H1 (cell line): Measurements from ENCODE around the gene SHOC1. TPM values are rescaled to one million over a fixed set of nuclear protein-coding genes. Genes with fewer than 3 reads are reported as not detected.

Experiments used
- CTCF ChIA-PET: fragments of 300-600 bp; sonication (Branson Sonifier 250); formaldehyde crosslinking; loops from one replicate; lab custom pipeline; 2021; ENCODE audit not compliant: partially characterized antibody; lab: Charles Lee
- POLR2A ChIA-PET: fragments of 300-600 bp; sonication (Branson Sonifier 250); formaldehyde crosslinking; loops from one replicate; lab custom pipeline; 2021; ENCODE audit warnings: inconsistent platforms; ENCODE audit not compliant: partially characterized antibody; lab: Charles Lee
- DNase-seq, 2 experiments: peaks; one replicate each; pipeline versions ENCODE4 v3.0.0 to v3.0.0-alpha.2; 2010 to 2022; ENCODE audit warnings: low spot score in 2 of 2, low read depth in 1 of 2, mixed read lengths in 1 of 2
- FAIRE-seq: peaks from 2 replicates; lab custom pipeline; 2011; peaks lifted over from hg19 to GRCh38; lab: Jason Lieb, UNC
- H2AFZ ChIP-seq: 2 replicates; pipeline ENCODE4 v1.8.1; 2012; ENCODE audit warnings: low read length, inconsistent platforms
- H2AK5ac ChIP-seq: 2 replicates; pipeline ENCODE4 v1.6.1; 2013; ENCODE audit warnings: low read depth, low read length
- H2BK120ac ChIP-seq: replicated peaks from 2 replicates; pipeline ENCODE3; 2013; ENCODE audit warnings: low read depth, low read length, inconsistent platforms
- H2BK12ac ChIP-seq: 2 replicates; pipeline ENCODE4 v1.6.1; 2013; ENCODE audit warnings: low read depth, low read length
- H2BK15ac ChIP-seq: 2 replicates; pipeline ENCODE4 v1.6.1; 2013; ENCODE audit warnings: low read length
- H2BK20ac ChIP-seq: 2 replicates; pipeline ENCODE4 v1.6.1; 2013; ENCODE audit warnings: low read length
- H2BK5ac ChIP-seq: 2 replicates; pipeline ENCODE4 v1.6.1; 2013; ENCODE audit warnings: low read depth, low read length
- H3K14ac ChIP-seq: 2 replicates; pipeline ENCODE4 v1.6.1; 2013; ENCODE audit warnings: inconsistent platforms; ENCODE audit not compliant: insufficient read length
- H3K18ac ChIP-seq: 2 replicates; pipeline ENCODE4 v1.6.1; 2013; ENCODE audit warnings: low read length; ENCODE audit errors: extremely low read depth
- H3K23ac ChIP-seq: 2 replicates; pipeline ENCODE4 v1.6.1; 2013; ENCODE audit warnings: inconsistent platforms; ENCODE audit not compliant: insufficient read length
- H3K23me2 ChIP-seq: 2 replicates; pipeline ENCODE4 v1.6.1; 2013; ENCODE audit warnings: low read depth, low read length
- H3K27ac ChIP-seq: 2 replicates; pipeline ENCODE4 v1.6.1; 2011; ENCODE audit warnings: low read depth, low read length, inconsistent platforms
- H3K27me3 ChIP-seq, 4 experiments: replicated peaks in 1 of 4; 1 replicate in 1 of 4; 2 replicates in 3 of 4; pipeline versions ENCODE4 v1.6.1 to v1.8.1; 2011 to 2013; ENCODE audit warnings: low read length in 3 of 4, mild to moderate bottlenecking in 3 of 4, inconsistent platforms in 2 of 4, mixed read lengths in 2 of 4, moderate library complexity in 1 of 4; ENCODE audit not compliant: control insufficient read depth in 3 of 4, insufficient read depth in 3 of 4; ENCODE audit errors: extremely low read depth in 1 of 4
- H3K36me3 ChIP-seq, 4 experiments: 2 replicates each; pipeline versions ENCODE4 v1.6.1 to v1.8.1; 2011 to 2013; ENCODE audit warnings: mild to moderate bottlenecking in 4 of 4, low read length in 3 of 4, moderate library complexity in 2 of 4, control low read depth in 1 of 4, inconsistent platforms in 1 of 4; ENCODE audit not compliant: insufficient read depth in 4 of 4, control insufficient read depth in 2 of 4
- H3K4ac ChIP-seq: replicated peaks from 2 replicates; pipeline ENCODE3; 2013; ENCODE audit warnings: low read length, low read depth, mixed read lengths, inconsistent platforms; ENCODE audit not compliant: insufficient read length
- H3K4me1 ChIP-seq, 4 experiments: replicated peaks in 1 of 4; 1 replicate in 1 of 4; 2 replicates in 3 of 4; pipeline versions ENCODE4 v1.6.1 to v1.8.1; 2011 to 2013; ENCODE audit warnings: low read length in 3 of 4, inconsistent platforms in 2 of 4, mixed read lengths in 1 of 4; ENCODE audit not compliant: insufficient read depth in 4 of 4, control insufficient read depth in 3 of 4
- H3K4me2 ChIP-seq, 2 experiments: 2 replicates each; pipeline versions ENCODE4 v1.6.1 to v1.8.1; 2011 to 2013; ENCODE audit warnings: low read depth in 2 of 2, low read length in 2 of 2, control low read depth in 1 of 2, inconsistent platforms in 1 of 2, mild to moderate bottlenecking in 1 of 2; ENCODE audit not compliant: insufficient read depth in 1 of 2
- H3K4me3 ChIP-seq, 4 experiments: fragments of 200-600, 300-600 bp in 1 of 4; sonication (generic), shearing (Covaris generic), sonication (Bioruptor Twin) in 1 of 4; 2 replicates each; pipeline versions ENCODE4 v1.5.1 to v1.8.1; 2011 to 2016; ENCODE audit warnings: low read length in 4 of 4, low read depth in 3 of 4, control low read depth in 2 of 4, inconsistent platforms in 2 of 4, mild to moderate bottlenecking in 2 of 4, mixed read lengths in 1 of 4, moderate library complexity in 1 of 4; ENCODE audit not compliant: insufficient read depth in 2 of 4; ENCODE audit errors: extremely low read depth in 1 of 4
- H3K56ac ChIP-seq: replicated peaks from 2 replicates; pipeline ENCODE3; 2013; ENCODE audit warnings: low read depth, mild to moderate bottlenecking, mixed read lengths, low read length, inconsistent platforms; ENCODE audit not compliant: insufficient read length
- H3K79me1 ChIP-seq: 2 replicates; pipeline ENCODE4 v1.6.1; 2013; ENCODE audit warnings: low read depth, low read length, control low read depth
- H3K79me2 ChIP-seq, 2 experiments: 2 replicates each; pipeline versions ENCODE4 v1.6.1 to v1.8.1; 2012 to 2013; ENCODE audit warnings: low read length in 2 of 2, mild to moderate bottlenecking in 2 of 2, inconsistent platforms in 1 of 2; ENCODE audit not compliant: insufficient read depth in 2 of 2, control insufficient read depth in 1 of 2
- H3K9ac ChIP-seq, 4 experiments: replicated peaks in 1 of 4; 1 replicate in 1 of 4; 2 replicates in 3 of 4; pipeline versions ENCODE4 v1.6.1 to v1.8.1; 2011 to 2013; ENCODE audit warnings: low read depth in 3 of 4, low read length in 3 of 4, control low read depth in 2 of 4, mild to moderate bottlenecking in 2 of 4, moderate library complexity in 2 of 4, inconsistent platforms in 1 of 4; ENCODE audit errors: extremely low read depth in 1 of 4
- H3K9me3 ChIP-seq, 2 experiments: 2 replicates each; pipeline versions ENCODE4 v1.6.1 to v1.8.1; 2012 to 2013; ENCODE audit warnings: mild to moderate bottlenecking in 2 of 2, moderate library complexity in 2 of 2, control low read depth in 1 of 2, inconsistent platforms in 1 of 2, low read depth in 1 of 2, low read length in 1 of 2, mixed read lengths in 1 of 2; ENCODE audit not compliant: insufficient read depth in 2 of 2
- H4K20me1 ChIP-seq, 2 experiments: replicated peaks in 1 of 2; 2 replicates each; pipeline versions ENCODE3 to v1.8.1; 2011 to 2013; ENCODE audit warnings: inconsistent platforms in 2 of 2, low read length in 2 of 2, mild to moderate bottlenecking in 1 of 2; ENCODE audit not compliant: insufficient read depth in 2 of 2, control insufficient read depth in 1 of 2
- H4K5ac ChIP-seq: 2 replicates; pipeline ENCODE4 v1.6.1; 2013; ENCODE audit warnings: low read length, low read depth, mixed read lengths, inconsistent platforms; ENCODE audit not compliant: insufficient read length
- H4K8ac ChIP-seq: 2 replicates; pipeline ENCODE4 v1.8.0; 2013; ENCODE audit warnings: mild to moderate bottlenecking, moderate library complexity, low read length, inconsistent platforms; ENCODE audit not compliant: insufficient read depth; ENCODE audit errors: extremely low read depth
- H4K91ac ChIP-seq: replicated peaks from 2 replicates; pipeline ENCODE3; 2013; ENCODE audit warnings: low read length, mixed read lengths, inconsistent platforms; ENCODE audit not compliant: insufficient read length
- BACH1 ChIP-seq: IDR thresholded peaks from 2 replicates; pipeline ENCODE4 v1.6.1; 2012; ENCODE audit warnings: low read length, improper control_type of control experiment
- CREB1 ChIP-seq: IDR thresholded peaks from 2 replicates; pipeline ENCODE4 v1.6.1; 2012; ENCODE audit warnings: inconsistent platforms
- EGR1 ChIP-seq: IDR thresholded peaks from 2 replicates; pipeline ENCODE4 v1.6.1; 2011; ENCODE audit warnings: low read depth, low read length, borderline replicate concordance
- FOSL1 ChIP-seq: IDR thresholded peaks from 2 replicates; pipeline ENCODE4 v1.6.1; 2011; ENCODE audit warnings: mild to moderate bottlenecking, low read depth, low read length, moderate library complexity; ENCODE audit not compliant: insufficient read depth
- KDM5A ChIP-seq: fragments of 200-600 bp; IDR thresholded peaks from 2 replicates; pipeline ENCODE4 v1.7.1; 2012; ENCODE audit warnings: mild to moderate bottlenecking, low read length, inconsistent platforms, mixed read lengths
- POLR2A ChIP-seq, 2 experiments: IDR thresholded peaks; 1 replicate in 1 of 2; 2 replicates in 1 of 2; pipeline ENCODE4 v1.6.1; 2011; ENCODE audit warnings: low read depth in 2 of 2, low read length in 2 of 2, mild to moderate bottlenecking in 2 of 2; ENCODE audit errors: control extremely low read depth in 1 of 2
- SIN3A ChIP-seq, 2 experiments: IDR thresholded peaks in 1 of 2; conservative IDR thresholded peaks in 1 of 2; 2 replicates each; pipeline ENCODE4 v1.6.1; 2011 to 2012; ENCODE audit warnings: low read length in 2 of 2, improper control_type of control experiment in 1 of 2, low read depth in 1 of 2, mild to moderate bottlenecking in 1 of 2
- SIRT6 ChIP-seq: IDR thresholded peaks from one replicate; pipeline ENCODE4 v1.7.1; 2012; ENCODE audit warnings: low read length, inconsistent platforms
- WGBS, 2 experiments: shearing (Covaris generic) in 1 of 2; methylation state at CpG; one replicate each; pipeline versions ENCODE4 v1.1.6 to v1.1.7; 2013 to 2015; ENCODE audit warnings: low lambda C conversion rate in 2 of 2, mixed read lengths in 2 of 2, inconsistent platforms in 1 of 2, low coverage in 1 of 2, missing lambda C conversion rate in 1 of 2; ENCODE audit not compliant: insufficient replicate concordance in 2 of 2, insufficient coverage in 1 of 2, insufficient read length in 1 of 2; ENCODE audit errors: extremely low coverage in 1 of 2, missing lambda C conversion rate in 1 of 2; 5-methylcytosine and 5-hydroxymethylcytosine counted together
- polyA plus RNA-seq, 7 experiments: library from polyadenylated mRNA; depleted of rRNA in 3 of 7; stranded (reverse) in 5 of 7; unstranded in 2 of 7; fragments of >200 nt in 5 of 7; fragments of 200-250 nt in 2 of 7; gene quantifications; 1 replicate in 5 of 7; 2 replicates in 1 of 7; 4 replicates in 1 of 7; pipeline versions ENCODE4 v1.2.1 to v1.2.3, GENCODE V29; 2011 to 2013; ENCODE audit warnings: missing spikeins in 2 of 7, mixed read lengths in 2 of 7
- total RNA-seq: library from RNA; stranded (reverse); fragmentation: NEBNext Ultra II Directional; extraction: Animal tissue kit (Norgen Biotek cat#: 25700); gene quantifications from 2 replicates; pipeline ENCODE4 v1.2.1, GENCODE V29; 2021
- TF ChIP-seq, protein P1 (sequence below), 3 experiments: IDR thresholded peaks; 1 replicate in 2 of 3; 2 replicates in 1 of 3; pipeline versions ENCODE4 v1.5.1 to v1.6.1; 2011; ENCODE audit warnings: low read length in 3 of 3, mild to moderate bottlenecking in 3 of 3, inconsistent platforms in 2 of 3, low read depth in 1 of 3, moderate library complexity in 1 of 3; ENCODE audit not compliant: insufficient read depth in 1 of 3; ENCODE audit errors: control extremely low read depth in 1 of 3

SHOC1 gene
- total and polyA plus RNA-seq, 2 of the 8 experiments (the other 6 are each of a cell fraction or from before 2014, with no cell fraction given): not detected

DNA sequence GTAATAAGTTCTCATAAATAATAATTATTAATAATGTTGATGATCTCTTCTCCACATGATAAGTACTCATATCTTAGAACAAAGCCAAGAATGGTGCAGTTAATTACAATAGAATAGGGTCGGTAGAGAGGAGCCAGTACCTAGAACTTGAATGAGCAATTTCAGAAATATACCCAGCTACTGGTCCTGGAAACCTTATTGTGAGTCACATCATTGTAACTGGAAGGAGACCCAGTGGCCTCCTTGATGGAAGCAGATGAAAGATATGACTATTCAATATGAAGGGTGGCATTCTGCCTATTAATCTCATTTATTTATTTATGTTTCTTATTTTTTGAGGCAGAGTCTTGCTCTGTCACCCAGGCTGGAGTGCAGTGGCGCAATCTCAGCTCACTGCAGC is 37.7 kb upstream of the SHOC1 start:
- Histone ChIP-seq H2AFZ (no peak overlapping the region), H4K5ac (no peak overlapping the region), H3K14ac (no peak overlapping the region), H3K79me1 (no peaks in the 10 kb centered on the region), H3K27me3 (no peaks in the 10 kb centered on the region), H3K4me2 (no peak overlapping the region), H3K23me2 (no peaks in the 10 kb centered on the region), H2BK20ac (no peak overlapping the region), H2BK5ac (no peak overlapping the region), H3K4me1 (no peaks in the 10 kb centered on the region), H3K9me3 (no peaks in the 10 kb centered on the region), H3K18ac (no peak overlapping the region), H3K56ac (no peak overlapping the region), H3K36me3 (no peaks in the 10 kb centered on the region), H2AK5ac (no peak overlapping the region), H3K79me2 (no peaks in the 10 kb centered on the region), H3K9ac (no peak overlapping the region), H3K4me3 (no peak overlapping the region), H3K27ac (no peak overlapping the region), H4K8ac (no peak overlapping the region), H2BK15ac (no peak overlapping the region), H3K23ac (no peak overlapping the region), H3K4ac (no peak overlapping the region), H2BK12ac (no peak overlapping the region), H4K20me1 (no peaks in the 10 kb centered on the region), H2BK120ac (no peak overlapping the region), H4K91ac (no peak overlapping the region)
- DNase-seq (no peak), FAIRE-seq (no peak)
- TF ChIP-seq BACH1 (no peak), EGR1 (no peak), POLR2A (IDR thresholded peaks at IDR 0.05; ENCODE audit: control extremely low read depth in 1 of 2, low read depth in 2 of 2, low read length in 2 of 2) (no peak), KDM5A (no peak), SIRT6 (no peak), SIN3A (conservative IDR thresholded peaks at IDR 0.05 in 1 of 2, IDR thresholded peaks at IDR 0.05 in 1 of 2; ENCODE audit: low read depth in 1 of 2, low read length in 2 of 2) (no peak), FOSL1 (no peak), CREB1 (no peak)
- TF ChIP-seq, protein P1, sequence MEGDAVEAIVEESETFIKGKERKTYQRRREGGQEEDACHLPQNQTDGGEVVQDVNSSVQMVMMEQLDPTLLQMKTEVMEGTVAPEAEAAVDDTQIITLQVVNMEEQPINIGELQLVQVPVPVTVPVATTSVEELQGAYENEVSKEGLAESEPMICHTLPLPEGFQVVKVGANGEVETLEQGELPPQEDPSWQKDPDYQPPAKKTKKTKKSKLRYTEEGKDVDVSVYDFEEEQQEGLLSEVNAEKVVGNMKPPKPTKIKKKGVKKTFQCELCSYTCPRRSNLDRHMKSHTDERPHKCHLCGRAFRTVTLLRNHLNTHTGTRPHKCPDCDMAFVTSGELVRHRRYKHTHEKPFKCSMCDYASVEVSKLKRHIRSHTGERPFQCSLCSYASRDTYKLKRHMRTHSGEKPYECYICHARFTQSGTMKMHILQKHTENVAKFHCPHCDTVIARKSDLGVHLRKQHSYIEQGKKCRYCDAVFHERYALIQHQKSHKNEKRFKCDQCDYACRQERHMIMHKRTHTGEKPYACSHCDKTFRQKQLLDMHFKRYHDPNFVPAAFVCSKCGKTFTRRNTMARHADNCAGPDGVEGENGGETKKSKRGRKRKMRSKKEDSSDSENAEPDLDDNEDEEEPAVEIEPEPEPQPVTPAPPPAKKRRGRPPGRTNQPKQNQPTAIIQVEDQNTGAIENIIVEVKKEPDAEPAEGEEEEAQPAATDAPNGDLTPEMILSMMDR (IDR thresholded peaks at IDR 0.05; ENCODE audit: control extremely low read depth in 1 of 3, insufficient read depth in 1 of 3, low read depth in 1 of 3, low read length in 3 of 3): no peak
- 95% methylated on average over 2 of the region's 2 CpGs; no CpG with 5 or more reads in 1 of the 2 experiments for WGBS, 2 experiments
- CTCF ChIA-PET: interaction anchor here (1.2 kb wide), 1 partner anchor 42 kb away, joined by 3 read pairs; no protein-coding TSS in a partner anchor
- POLR2A ChIA-PET: interaction anchor here (0.7 kb wide), 1 partner anchor 9 kb away, joined by 3 read pairs; no protein-coding TSS in a partner anchor
